ENCODE results near the gene ELP5. TPM values are rescaled to one million over a fixed set of nuclear protein-coding genes. Genes with fewer than 3 reads are reported as not detected.

ELP5 gene
- total and polyA plus RNA-seq, 10 of the 15 experiments (the other 5 are each of a cell fraction or from before 2014, with no cell fraction given) = 41.1 to 109 (median 77.5) TPM

- TF ChIP-seq, protein P1, sequence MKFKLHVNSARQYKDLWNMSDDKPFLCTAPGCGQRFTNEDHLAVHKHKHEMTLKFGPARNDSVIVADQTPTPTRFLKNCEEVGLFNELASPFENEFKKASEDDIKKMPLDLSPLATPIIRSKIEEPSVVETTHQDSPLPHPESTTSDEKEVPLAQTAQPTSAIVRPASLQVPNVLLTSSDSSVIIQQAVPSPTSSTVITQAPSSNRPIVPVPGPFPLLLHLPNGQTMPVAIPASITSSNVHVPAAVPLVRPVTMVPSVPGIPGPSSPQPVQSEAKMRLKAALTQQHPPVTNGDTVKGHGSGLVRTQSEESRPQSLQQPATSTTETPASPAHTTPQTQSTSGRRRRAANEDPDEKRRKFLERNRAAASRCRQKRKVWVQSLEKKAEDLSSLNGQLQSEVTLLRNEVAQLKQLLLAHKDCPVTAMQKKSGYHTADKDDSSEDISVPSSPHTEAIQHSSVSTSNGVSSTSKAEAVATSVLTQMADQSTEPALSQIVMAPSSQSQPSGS (IDR thresholded peaks at IDR 0.05; ENCODE audit: low read length) = no peak
- TF ChIP-seq EED (IDR thresholded peaks at IDR 0.05; ENCODE audit: low read depth) (0 out of 2 replicates have a peak, but pooled peaks have one; percentile 49), PAX5 (IDR thresholded peaks at IDR 0.05; ENCODE audit: borderline replicate concordance, low read depth, low read length) (no peak; the same call in 1 of the 2 replicates), ZNF207 (IDR thresholded peaks at IDR 0.05; ENCODE audit: borderline replicate concordance) (peak; percentile 84), SP1 (IDR thresholded peaks at IDR 0.05; ENCODE audit: low read depth, low read length) (no peak), CEBPB (IDR thresholded peaks at IDR 0.05; ENCODE audit: borderline replicate concordance in 1 of 2, low read depth in 2 of 2, low read length in 2 of 2) (no peak), BMI1 (IDR thresholded peaks at IDR 0.05; ENCODE audit: borderline replicate concordance) (peak; percentile 94), SRF (IDR thresholded peaks at IDR 0.05; ENCODE audit: low read depth in 2 of 2, low read length in 2 of 2) (no peak), BHLHE40 (IDR thresholded peaks at IDR 0.05; ENCODE audit: borderline replicate concordance in 1 of 2, low read depth in 2 of 2, low read length in 1 of 2) (0 out of 4 replicates have a peak, but pooled peaks of 1 of the 2 experiments have one; percentile 9), ATF7 (IDR thresholded peaks at IDR 0.05; ENCODE audit: low read depth) (no peak)
- TF ChIP-seq, protein P2, sequence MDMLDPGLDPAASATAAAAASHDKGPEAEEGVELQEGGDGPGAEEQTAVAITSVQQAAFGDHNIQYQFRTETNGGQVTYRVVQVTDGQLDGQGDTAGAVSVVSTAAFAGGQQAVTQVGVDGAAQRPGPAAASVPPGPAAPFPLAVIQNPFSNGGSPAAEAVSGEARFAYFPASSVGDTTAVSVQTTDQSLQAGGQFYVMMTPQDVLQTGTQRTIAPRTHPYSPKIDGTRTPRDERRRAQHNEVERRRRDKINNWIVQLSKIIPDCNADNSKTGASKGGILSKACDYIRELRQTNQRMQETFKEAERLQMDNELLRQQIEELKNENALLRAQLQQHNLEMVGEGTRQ (IDR thresholded peaks at IDR 0.05; ENCODE audit: borderline replicate concordance, low read depth, low read length) = no peak
- TF ChIP-seq, protein P3, sequence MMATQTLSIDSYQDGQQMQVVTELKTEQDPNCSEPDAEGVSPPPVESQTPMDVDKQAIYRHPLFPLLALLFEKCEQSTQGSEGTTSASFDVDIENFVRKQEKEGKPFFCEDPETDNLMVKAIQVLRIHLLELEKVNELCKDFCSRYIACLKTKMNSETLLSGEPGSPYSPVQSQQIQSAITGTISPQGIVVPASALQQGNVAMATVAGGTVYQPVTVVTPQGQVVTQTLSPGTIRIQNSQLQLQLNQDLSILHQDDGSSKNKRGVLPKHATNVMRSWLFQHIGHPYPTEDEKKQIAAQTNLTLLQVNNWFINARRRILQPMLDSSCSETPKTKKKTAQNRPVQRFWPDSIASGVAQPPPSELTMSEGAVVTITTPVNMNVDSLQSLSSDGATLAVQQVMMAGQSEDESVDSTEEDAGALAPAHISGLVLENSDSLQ (IDR thresholded peaks at IDR 0.05) = no peak
- TF ChIP-seq, protein P4, sequence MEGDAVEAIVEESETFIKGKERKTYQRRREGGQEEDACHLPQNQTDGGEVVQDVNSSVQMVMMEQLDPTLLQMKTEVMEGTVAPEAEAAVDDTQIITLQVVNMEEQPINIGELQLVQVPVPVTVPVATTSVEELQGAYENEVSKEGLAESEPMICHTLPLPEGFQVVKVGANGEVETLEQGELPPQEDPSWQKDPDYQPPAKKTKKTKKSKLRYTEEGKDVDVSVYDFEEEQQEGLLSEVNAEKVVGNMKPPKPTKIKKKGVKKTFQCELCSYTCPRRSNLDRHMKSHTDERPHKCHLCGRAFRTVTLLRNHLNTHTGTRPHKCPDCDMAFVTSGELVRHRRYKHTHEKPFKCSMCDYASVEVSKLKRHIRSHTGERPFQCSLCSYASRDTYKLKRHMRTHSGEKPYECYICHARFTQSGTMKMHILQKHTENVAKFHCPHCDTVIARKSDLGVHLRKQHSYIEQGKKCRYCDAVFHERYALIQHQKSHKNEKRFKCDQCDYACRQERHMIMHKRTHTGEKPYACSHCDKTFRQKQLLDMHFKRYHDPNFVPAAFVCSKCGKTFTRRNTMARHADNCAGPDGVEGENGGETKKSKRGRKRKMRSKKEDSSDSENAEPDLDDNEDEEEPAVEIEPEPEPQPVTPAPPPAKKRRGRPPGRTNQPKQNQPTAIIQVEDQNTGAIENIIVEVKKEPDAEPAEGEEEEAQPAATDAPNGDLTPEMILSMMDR (IDR thresholded peaks at IDR 0.05 in 2 of 3, conservative IDR thresholded peaks at IDR 0.05 in 1 of 3; ENCODE audit: control insufficient read depth in 2 of 3, extremely low read depth in 1 of 3, insufficient read depth in 1 of 3, low read depth in 3 of 3, low read length in 3 of 3) = peak; percentile 35 to 60 (median 55)
- TF ChIP-seq, protein P5, sequence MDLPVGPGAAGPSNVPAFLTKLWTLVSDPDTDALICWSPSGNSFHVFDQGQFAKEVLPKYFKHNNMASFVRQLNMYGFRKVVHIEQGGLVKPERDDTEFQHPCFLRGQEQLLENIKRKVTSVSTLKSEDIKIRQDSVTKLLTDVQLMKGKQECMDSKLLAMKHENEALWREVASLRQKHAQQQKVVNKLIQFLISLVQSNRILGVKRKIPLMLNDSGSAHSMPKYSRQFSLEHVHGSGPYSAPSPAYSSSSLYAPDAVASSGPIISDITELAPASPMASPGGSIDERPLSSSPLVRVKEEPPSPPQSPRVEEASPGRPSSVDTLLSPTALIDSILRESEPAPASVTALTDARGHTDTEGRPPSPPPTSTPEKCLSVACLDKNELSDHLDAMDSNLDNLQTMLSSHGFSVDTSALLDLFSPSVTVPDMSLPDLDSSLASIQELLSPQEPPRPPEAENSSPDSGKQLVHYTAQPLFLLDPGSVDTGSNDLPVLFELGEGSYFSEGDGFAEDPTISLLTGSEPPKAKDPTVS (IDR thresholded peaks at IDR 0.05; ENCODE audit: low read depth, low read length) = no peak
- TF ChIP-seq, protein P6, sequence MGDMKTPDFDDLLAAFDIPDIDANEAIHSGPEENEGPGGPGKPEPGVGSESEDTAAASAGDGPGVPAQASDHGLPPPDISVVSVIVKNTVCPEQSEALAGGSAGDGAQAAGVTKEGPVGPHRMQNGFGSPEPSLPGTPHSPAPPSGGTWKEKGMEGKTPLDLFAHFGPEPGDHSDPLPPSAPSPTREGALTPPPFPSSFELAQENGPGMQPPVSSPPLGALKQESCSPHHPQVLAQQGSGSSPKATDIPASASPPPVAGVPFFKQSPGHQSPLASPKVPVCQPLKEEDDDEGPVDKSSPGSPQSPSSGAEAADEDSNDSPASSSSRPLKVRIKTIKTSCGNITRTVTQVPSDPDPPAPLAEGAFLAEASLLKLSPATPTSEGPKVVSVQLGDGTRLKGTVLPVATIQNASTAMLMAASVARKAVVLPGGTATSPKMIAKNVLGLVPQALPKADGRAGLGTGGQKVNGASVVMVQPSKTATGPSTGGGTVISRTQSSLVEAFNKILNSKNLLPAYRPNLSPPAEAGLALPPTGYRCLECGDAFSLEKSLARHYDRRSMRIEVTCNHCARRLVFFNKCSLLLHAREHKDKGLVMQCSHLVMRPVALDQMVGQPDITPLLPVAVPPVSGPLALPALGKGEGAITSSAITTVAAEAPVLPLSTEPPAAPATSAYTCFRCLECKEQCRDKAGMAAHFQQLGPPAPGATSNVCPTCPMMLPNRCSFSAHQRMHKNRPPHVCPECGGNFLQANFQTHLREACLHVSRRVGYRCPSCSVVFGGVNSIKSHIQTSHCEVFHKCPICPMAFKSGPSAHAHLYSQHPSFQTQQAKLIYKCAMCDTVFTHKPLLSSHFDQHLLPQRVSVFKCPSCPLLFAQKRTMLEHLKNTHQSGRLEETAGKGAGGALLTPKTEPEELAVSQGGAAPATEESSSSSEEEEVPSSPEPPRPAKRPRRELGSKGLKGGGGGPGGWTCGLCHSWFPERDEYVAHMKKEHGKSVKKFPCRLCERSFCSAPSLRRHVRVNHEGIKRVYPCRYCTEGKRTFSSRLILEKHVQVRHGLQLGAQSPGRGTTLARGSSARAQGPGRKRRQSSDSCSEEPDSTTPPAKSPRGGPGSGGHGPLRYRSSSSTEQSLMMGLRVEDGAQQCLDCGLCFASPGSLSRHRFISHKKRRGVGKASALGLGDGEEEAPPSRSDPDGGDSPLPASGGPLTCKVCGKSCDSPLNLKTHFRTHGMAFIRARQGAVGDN (IDR thresholded peaks at IDR 0.05) = no peak
Measured at GRCh38 chr17:7213895-7214299, 38.1 kb upstream of the ELP5 start (continued).
